SK-N-MC (cell line): ENCODE measurements around the gene SPA17.
A peak's percentile ranks its signal among the peaks of the same experiment; 100 is the strongest.

ENCODE experiments used
- DNase-seq: peaks from one replicate; pipeline ENCODE4 v3.0.0-alpha.2; 2011; ENCODE audit warnings: low read depth, low spot score
- H3K27ac ChIP-seq: fragments of 200-600 bp; sonication (generic); 2 replicates; pipeline ENCODE4 v1.5.1; 2016; ENCODE audit warnings: mixed run types
- H3K36me3 ChIP-seq: fragments of 200-600 bp; sonication (generic); 2 replicates; pipeline ENCODE4 v1.6.1; 2017; ENCODE audit warnings: antibody characterized with exemption, low read length, mixed read lengths; ENCODE audit not compliant: insufficient read depth
- H3K4me3 ChIP-seq: fragments of 200-600 bp; sonication (generic); 2 replicates; pipeline ENCODE4 v1.5.1; 2016
- H3K9ac ChIP-seq: fragments of 200-600 bp; sonication (generic); 2 replicates; pipeline ENCODE4 v1.8.0; 2017; ENCODE audit warnings: mixed run types, mixed read lengths; ENCODE audit not compliant: insufficient read length
- H3K9me3 ChIP-seq: fragments of 200-600 bp; sonication (generic); 2 replicates; pipeline ENCODE4 v1.6.1; 2017; ENCODE audit warnings: low read depth, mild to moderate bottlenecking, antibody characterized with exemption, low read length, moderate library complexity, mixed read lengths
- EZH2 ChIP-seq: fragments of 200-600 bp; sonication (generic); IDR thresholded peaks from one replicate; pipeline ENCODE4 v1.6.1; 2017; ENCODE audit warnings: antibody characterized with exemption
- FOXP2 ChIP-seq: optimal IDR thresholded peaks from 2 replicates; pipeline ENCODE3; 2011; ENCODE audit warnings: mild to moderate bottlenecking, moderate library complexity; ENCODE audit not compliant: insufficient read depth; ENCODE audit errors: extremely low read length, control extremely low read depth
- POLR2AphosphoS5 ChIP-seq: IDR thresholded peaks from 2 replicates; pipeline ENCODE4 v1.6.1; 2012; ENCODE audit warnings: mild to moderate bottlenecking, low read depth, low read length, borderline replicate concordance

The SPA17 gene

GRCh38 chr11:124642628-124643027 lies 31.1 kb upstream of the SPA17 start:
- H3K4me3 ChIP-seq, result no peak overlapping the region
- no peak overlapping the region for H3K27ac ChIP-seq
- H3K9me3 ChIP-seq, result no peaks in the 10 kb centered on the region
- DNase-seq, result no peak
- no peak overlapping the region for H3K9ac ChIP-seq
- H3K36me3 ChIP-seq, result 0 out of 2 replicates have a peak, but pooled peaks cover 3% of the 10 kb centered on the region
- TF ChIP-seq EZH2, result no peak
- no peak for TF ChIP-seq POLR2AphosphoS5
- TF ChIP-seq FOXP2, result no peak

GRCh38 chr11:124643042-124643604 lies 30.6 kb upstream of the SPA17 start:
- no peak for DNase-seq
- Histone ChIP-seq H3K27ac (no peak overlapping the region), H3K9ac (no peak overlapping the region), H3K36me3 (0 out of 2 replicates have a peak, but pooled peaks cover 3% of the 10 kb centered on the region), H3K4me3 (no peak overlapping the region), H3K9me3 (no peaks in the 10 kb centered on the region)
- no peak for TF ChIP-seq POLR2AphosphoS5
- TF ChIP-seq EZH2, result no peak
- no peak for TF ChIP-seq FOXP2

- DNase-seq, result no peak
- no peak overlapping the region for H3K4me3 ChIP-seq
- TF ChIP-seq EZH2 (no peak), POLR2AphosphoS5 (no peak), FOXP2 (no peak)
- no peaks in the 10 kb centered on the region for H3K36me3 ChIP-seq
- no peak overlapping the region for H3K27ac ChIP-seq
- H3K9me3 ChIP-seq, result no peaks in the 10 kb centered on the region
- H3K9ac ChIP-seq, result no peak overlapping the region
These were observed 29.9 kb upstream of the SPA17 start for GRCh38 chr11:124643605-124644425.

- no peaks in the 10 kb centered on the region for H3K9me3 ChIP-seq
- DNase-seq, result no peak
- no peaks in the 10 kb centered on the region for H3K36me3 ChIP-seq
- H3K9ac ChIP-seq, result no peak overlapping the region
- TF ChIP-seq FOXP2 (no peak), POLR2AphosphoS5 (no peak)
- no peak overlapping the region for H3K27ac ChIP-seq
- H3K4me3 ChIP-seq, result peak overlapping the region; percentile 55
These were observed 29.1 kb upstream of the SPA17 start for GRCh38 chr11:124644426-124645280.

- no peak for TF ChIP-seq FOXP2
- no peak for TF ChIP-seq EZH2
- no peak for TF ChIP-seq POLR2AphosphoS5
- H3K36me3 ChIP-seq, result no peaks in the 10 kb centered on the region
- no peak for DNase-seq
- no peak overlapping the region for H3K9ac ChIP-seq
- H3K27ac ChIP-seq, result no peak overlapping the region
- no peaks in the 10 kb centered on the region for H3K9me3 ChIP-seq
- H3K4me3 ChIP-seq, result no peak overlapping the region
These were observed 27.6 kb upstream of the SPA17 start for GRCh38 chr11:124646148-124646547.

- no peak for DNase-seq
- Histone ChIP-seq H3K36me3 (no peaks in the 10 kb centered on the region), H3K9ac (no peak overlapping the region), H3K4me3 (no peak overlapping the region), H3K9me3 (no peaks in the 10 kb centered on the region), H3K27ac (no peak overlapping the region)
- TF ChIP-seq POLR2AphosphoS5, result no peak
- TF ChIP-seq FOXP2, result no peak
- no peak for TF ChIP-seq EZH2
These were observed 25.1 kb upstream of the SPA17 start for GRCh38 chr11:124648610-124649009.

GRCh38 chr11:124656774-124657630 lies 16.7 kb upstream of the SPA17 start:
- no peak for TF ChIP-seq EZH2
- TF ChIP-seq FOXP2, result no peak
- TF ChIP-seq POLR2AphosphoS5, result no peak
- DNase-seq, result no peak
- no peak overlapping the region for H3K9ac ChIP-seq
- no peaks in the 10 kb centered on the region for H3K9me3 ChIP-seq
- no peak overlapping the region for H3K27ac ChIP-seq
- H3K36me3 ChIP-seq, result no peaks in the 10 kb centered on the region
- H3K4me3 ChIP-seq, result no peak overlapping the region
